Psoas muscle (tissue), 8 donors: ENCODE data around the gene XDH. TPM values are rescaled to one million over a fixed set of nuclear protein-coding genes. Genes with fewer than 3 reads are reported as not detected.

Source experiments
- ATAC-seq, 4 donors: fragments of 200-7000 bp; cut with Tn5 transposase; one replicate each; pipeline ENCODE4 v1.9.1; 2020; ENCODE audit warnings: moderate library complexity in 3 of 4, mild to moderate bottlenecking in 2 of 4
- DNase-seq, 2 donors: peaks; one replicate each; pipeline ENCODE4 v3.0.0-alpha.2; 2020
- H3K27ac ChIP-seq: fragments of 200-600 bp; one replicate; pipeline ENCODE4 v1.8.0; 2022
- H3K27me3 ChIP-seq, 3 donors: fragments of 200-600 bp in 1 of 3; one replicate each; pipeline versions ENCODE4 v1.6.1 to v1.8.0; 2013 to 2022; ENCODE audit warnings: low read length in 2 of 3, mild to moderate bottlenecking in 2 of 3, moderate library complexity in 1 of 3; ENCODE audit not compliant: insufficient read depth in 3 of 3
- H3K36me3 ChIP-seq, 2 donors: fragments of 200-600 bp in 1 of 2; one replicate each; pipeline versions ENCODE4 v1.6.1 to v1.8.0; 2013 to 2022; ENCODE audit warnings: low read depth in 1 of 2, mild to moderate bottlenecking in 1 of 2, moderate library complexity in 1 of 2; ENCODE audit not compliant: insufficient read depth in 1 of 2
- H3K4me1 ChIP-seq: fragments of 200-600 bp; one replicate; pipeline ENCODE4 v1.8.0; 2022
- H3K4me3 ChIP-seq: fragments of 200-600 bp; one replicate; pipeline ENCODE4 v1.8.0; 2022; ENCODE audit warnings: mild to moderate bottlenecking
- H3K9me3 ChIP-seq: fragments of 200-600 bp; one replicate; pipeline ENCODE4 v1.8.0; 2022
- CTCF ChIP-seq: fragments of 200-600 bp; IDR thresholded peaks from one replicate; pipeline ENCODE4 v1.8.0; 2022; ENCODE audit warnings: antibody characterized with exemption
- WGBS, 3 donors: extraction: QIAGEN DNeasy Blood & Tissue Kit; methylation state at CpG; one replicate each; pipeline versions ENCODE4 v1.1.6 to v1.1.7; 2013; 5-methylcytosine and 5-hydroxymethylcytosine counted together
- intact Hi-C, 2 donors: fragments of 100-400 bp; cut with DNase I; formaldehyde crosslinking; loops; one replicate each; pipeline versions ENCODE4 v1.11.0 to v1.14.2; 2022
- polyA plus RNA-seq, 3 donors: library from polyadenylated mRNA; stranded (reverse); fragments of 200-250 nt; gene quantifications; one replicate each; pipeline ENCODE4 v1.2.3, GENCODE V29; 2013
- total RNA-seq, 4 donors: library from RNA; stranded (reverse); fragmentation: NEBNext Ultra II Directional in 2 of 4; extraction: Animal tissue kit (Norgen Biotek cat#: 25700) in 2 of 4; gene quantifications; one replicate each; pipeline versions ENCODE4 v1.2.1 to v1.2.4, GENCODE V29; 2021 to 2023
- donor health status: healthy with polysubstance abuse.
- donor health status: DM: no; HTN: no; CAD: no; lungs with moderate emphysema.
- donor health status: Bipolar disorder and iron deficiency.
- donor health status: healthy.
- donor health status: DM: yes; HTN: yes; CAD: no.
- donor health status: DM: no; HTN: no; CAD: no.
- donor health status: DM: no; HTN: no; CAD: no.
- donor health status: DM: yes; HTN: yes; CAD: no.

The XDH gene
- total and polyA plus RNA-seq, 7 donors, result 0.03 to 1.5 (median 0.09) TPM; not detected in 1

- Histone ChIP-seq H3K27ac (no peak overlapping the region), H3K4me1 (no peaks in the 10 kb centered on the region), H3K9me3 (peaks cover 10% of the 10 kb centered on the region), H3K4me3 (no peak overlapping the region), H3K27me3 (no peaks in the 10 kb centered on the region), H3K36me3 (no peaks in the 10 kb centered on the region)
- ATAC-seq (no peak), DNase-seq (no peak)
- no peak for TF ChIP-seq CTCF
- intact Hi-C loops, result no loop called here
These were observed 4.8 kb upstream of the XDH start for GRCh38 chr2:31419386-31419785.

- H3K27ac ChIP-seq, result no peak overlapping the region
- DNase-seq (no peak), ATAC-seq (no peak)
- H3K4me3 ChIP-seq, result no peak overlapping the region
- no peaks in the 10 kb centered on the region for H3K36me3 ChIP-seq
- intact Hi-C loops, result no loop called here
- no peaks in the 10 kb centered on the region for H3K4me1 ChIP-seq
- peaks cover 10% of the 10 kb centered on the region for H3K9me3 ChIP-seq
- TF ChIP-seq CTCF, result no peak
- WGBS, 3 donors, result 52 to 59% (median 59%) methylated on average over 2 of the region's 2 CpGs
- no peaks in the 10 kb centered on the region for H3K27me3 ChIP-seq
These were observed 879 bp upstream of the XDH start for GRCh38 chr2:31415421-31415820.

- Histone ChIP-seq H3K36me3 (no peaks in the 10 kb centered on the region), H3K27ac (no peak overlapping the region), H3K27me3 (no peaks in the 10 kb centered on the region), H3K4me1 (no peaks in the 10 kb centered on the region), H3K4me3 (no peak overlapping the region), H3K9me3 (peaks cover 3% of the 10 kb centered on the region)
- intact Hi-C loops, result no loop called here
- peak; percentile 13 for TF ChIP-seq CTCF
- ATAC-seq (no peak), DNase-seq (no peak)
- 55 to 71% (median 63%) methylated on average over 5 of the region's 5 CpGs for WGBS, 3 donors
These were observed 536 bp downstream of the XDH start for GRCh38 chr2:31413862-31414550.

GRCh38 chr2:31413025-31413424 lies 1.5 kb downstream of the XDH start:
- TF ChIP-seq CTCF, result no peak
- no peak for DNase-seq
- Histone ChIP-seq H3K36me3 (no peaks in the 10 kb centered on the region), H3K9me3 (no peaks in the 10 kb centered on the region), H3K27ac (no peak overlapping the region), H3K4me1 (no peaks in the 10 kb centered on the region), H3K27me3 (no peaks in the 10 kb centered on the region), H3K4me3 (no peak overlapping the region)
- no peak for ATAC-seq
- intact Hi-C loops, result no loop called here
- WGBS, 3 donors, result 47 to 56% (median 48%) methylated on average over 1 of the region's 1 CpG

GRCh38 chr2:31411771-31412170 lies 2.8 kb downstream of the XDH start:
- WGBS, 3 donors, result 80 to 87% (median 81%) methylated on average over 2 of the region's 2 CpGs
- TF ChIP-seq CTCF, result no peak
- no peak for ATAC-seq

More at GRCh38 chr2:31411771-31412170, 2.8 kb downstream of the XDH start:
- no peaks in the 10 kb centered on the region for H3K9me3 ChIP-seq
- no peaks in the 10 kb centered on the region for H3K4me1 ChIP-seq
- no peaks in the 10 kb centered on the region for H3K27me3 ChIP-seq
- no peak overlapping the region for H3K4me3 ChIP-seq
- DNase-seq, result no peak
- no peak overlapping the region for H3K27ac ChIP-seq
- intact Hi-C loops, result no loop called here
- no peaks in the 10 kb centered on the region for H3K36me3 ChIP-seq
